Retinal pigment epithelial cell (primary cell): Measurements from ENCODE around the gene SLMAP.

Source experiments
- DNase-seq: peaks from one replicate; pipeline ENCODE4 v3.0.0-alpha.2; 2010; ENCODE audit warnings: low read depth
- H3K4me3 ChIP-seq: 2 replicates; pipeline ENCODE4 v1.5.1; 2011; ENCODE audit warnings: mild to moderate bottlenecking, low read length, control low read depth, moderate library complexity
- CTCF ChIP-seq: conservative IDR thresholded peaks from 2 replicates; pipeline ENCODE4 v1.5.1; 2011; ENCODE audit warnings: low read depth, low read length, control low read depth, inconsistent platforms

Gene SLMAP

GRCh38 chr3:57972531-57973111 lies 216.5 kb downstream of the SLMAP start:
- no peak overlapping the region for H3K4me3 ChIP-seq
- no peak for TF ChIP-seq CTCF
- no peak for DNase-seq

GRCh38 chr3:57973715-57974477 lies 217.8 kb downstream of the SLMAP start:
- TF ChIP-seq CTCF, result no peak
- DNase-seq, result no peak
- H3K4me3 ChIP-seq, result no peak overlapping the region

GRCh38 chr3:57974796-57975388 lies 218.8 kb downstream of the SLMAP start:
- H3K4me3 ChIP-seq, result no peak overlapping the region
- DNase-seq, result peak; percentile 46
- TF ChIP-seq CTCF, result no peak

GRCh38 chr3:57977818-57978235 lies 221.7 kb downstream of the SLMAP start:
- DNase-seq, result no peak
- no peak for TF ChIP-seq CTCF
- no peak overlapping the region for H3K4me3 ChIP-seq

GRCh38 chr3:57978316-57978715 lies 222.2 kb downstream of the SLMAP start:
- no peak overlapping the region for H3K4me3 ChIP-seq
- no peak for TF ChIP-seq CTCF

More at GRCh38 chr3:57978316-57978715, 222.2 kb downstream of the SLMAP start:
- no peak for DNase-seq
